ENCODE data around the gene KCNK10. TPM values are rescaled to one million over a fixed set of nuclear protein-coding genes. Genes with fewer than 3 reads are reported as not detected.

The KCNK10 gene
- total RNA-seq, 4 donors from 2014 or later, result 0.40 TPM; not detected in 3

- H3K36me3 ChIP-seq, result no peaks in the 10 kb centered on the region
- H3K27ac ChIP-seq, result no peak overlapping the region
- no peaks in the 10 kb centered on the region for H3K4me1 ChIP-seq
- peaks cover 38% of the 10 kb centered on the region for H3K27me3 ChIP-seq
- TF ChIP-seq POLR2AphosphoS5 (IDR thresholded peaks at IDR 0.05) (no peak), POLR2A (IDR thresholded peaks at IDR 0.05) (no peak), EP300 (IDR thresholded peaks at IDR 0.05) (no peak), CTCF (IDR thresholded peaks at IDR 0.05) (no peak)
- no peaks in the 10 kb centered on the region for H3K9me3 ChIP-seq
- H3K4me3 ChIP-seq, result no peak overlapping the region
- whole genome bisulfite sequencing, 2 donors (ENCODE audit: low coverage in 1 of 2), result 46% methylated on average over 3 to 4 of the region's 4 CpGs
- no peak for ATAC-seq
Observed at GRCh38 chr14:88243946-88244345, 79.1 kb downstream of the KCNK10 start.

- WGBS, 2 donors (ENCODE audit: low coverage in 1 of 2), result 72 to 83% methylated on average over 3 to 5 of the region's 5 CpGs
- H3K4me3 ChIP-seq, result no peak overlapping the region
Observed at GRCh38 chr14:88242446-88242845, 80.6 kb downstream of the KCNK10 start.

GRCh38 chr14:88241810-88242209, 81.3 kb downstream of the KCNK10 start:
- TF ChIP-seq EP300 (IDR thresholded peaks at IDR 0.05) (no peak), POLR2AphosphoS5 (IDR thresholded peaks at IDR 0.05) (no peak), POLR2A (IDR thresholded peaks at IDR 0.05) (no peak), CTCF (IDR thresholded peaks at IDR 0.05) (no peak)
- Histone ChIP-seq H3K9me3 (no peaks in the 10 kb centered on the region), H3K27me3 (peaks cover 33% of the 10 kb centered on the region), H3K36me3 (no peaks in the 10 kb centered on the region), H3K4me1 (no peaks in the 10 kb centered on the region), H3K4me3 (no peak overlapping the region), H3K27ac (no peak overlapping the region)
- ATAC-seq, result no peak
- 39 to 60% methylated on average over 2 to 8 of the region's 9 CpGs for WGBS, 2 donors (ENCODE audit: low coverage in 1 of 2)

More at GRCh38 chr14:88242446-88242845, 80.6 kb downstream of the KCNK10 start:
- no peaks in the 10 kb centered on the region for H3K36me3 ChIP-seq
- no peak for ATAC-seq
- H3K4me1 ChIP-seq, result no peaks in the 10 kb centered on the region
- TF ChIP-seq POLR2A (IDR thresholded peaks at IDR 0.05), result no peak
- H3K27me3 ChIP-seq, result peaks cover 38% of the 10 kb centered on the region
- H3K27ac ChIP-seq, result no peak overlapping the region
- H3K9me3 ChIP-seq, result no peaks in the 10 kb centered on the region

- Histone ChIP-seq H3K4me1 (no peaks in the 10 kb centered on the region), H3K27me3 (no peaks in the 10 kb centered on the region), H3K36me3 (no peaks in the 10 kb centered on the region), H3K9me3 (peaks cover 0 to 8% (median 0%) of the 10 kb centered on the region in 3 donors), H3K27ac (no peak overlapping the region), H3K4me3 (no peak overlapping the region)
- ATAC-seq, result no peak
- 57 to 62% methylated on average over 3 to 4 of the region's 4 CpGs for WGBS, 2 donors (ENCODE audit: low coverage in 1 of 2)
- TF ChIP-seq POLR2A (IDR thresholded peaks at IDR 0.05), result no peak
- TF ChIP-seq CTCF (IDR thresholded peaks at IDR 0.05), result no peak
- no peak for TF ChIP-seq EP300 (IDR thresholded peaks at IDR 0.05)
- no peak for TF ChIP-seq POLR2AphosphoS5 (IDR thresholded peaks at IDR 0.05)
Observed at GRCh38 chr14:88234442-88234841, 88.6 kb downstream of the KCNK10 start.

- H3K36me3 ChIP-seq, result no peaks in the 10 kb centered on the region
- H3K4me1 ChIP-seq, result no peaks in the 10 kb centered on the region
- no peaks in the 10 kb centered on the region for H3K27me3 ChIP-seq
- peaks cover 0 to 8% (median 0%) of the 10 kb centered on the region in 3 donors for H3K9me3 ChIP-seq
- no peak overlapping the region for H3K4me3 ChIP-seq
- no peak overlapping the region for H3K27ac ChIP-seq
- WGBS, 2 donors (ENCODE audit: low coverage in 1 of 2), result 28 to 60% methylated on average over 3 to 5 of the region's 5 CpGs
- ATAC-seq, result no peak
- no peak for TF ChIP-seq EP300 (IDR thresholded peaks at IDR 0.05)
- TF ChIP-seq POLR2AphosphoS5 (IDR thresholded peaks at IDR 0.05), result no peak
- no peak for TF ChIP-seq POLR2A (IDR thresholded peaks at IDR 0.05)
- no peak for TF ChIP-seq CTCF (IDR thresholded peaks at IDR 0.05)
Observed at GRCh38 chr14:88233915-88234314, 89.2 kb downstream of the KCNK10 start.

All from gastroesophageal sphincter (tissue), 4 donors.